ENCODE data around the gene SNAP23.

DNA sequence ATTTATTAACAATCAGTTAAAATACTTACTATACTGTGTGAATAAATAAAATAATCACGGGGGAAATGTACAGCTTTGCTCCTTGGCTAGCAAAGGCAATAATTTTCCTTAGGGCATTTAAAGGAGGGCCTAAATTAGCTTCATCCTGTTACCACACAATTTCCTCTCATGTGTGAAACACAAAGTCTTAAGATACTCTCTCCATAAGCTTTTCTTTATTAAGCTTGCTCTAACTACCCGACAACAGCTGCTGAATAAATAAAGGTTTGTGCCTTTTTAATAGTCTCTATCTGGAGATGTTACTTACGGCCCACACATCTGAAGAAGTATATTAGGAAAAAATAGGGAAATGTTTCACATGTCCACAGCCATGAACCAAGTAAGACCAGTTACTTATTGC, 34.2 kb upstream of the SNAP23 start:
- TF ChIP-seq POLR2A (IDR thresholded peaks at IDR 0.05): no peak
- TF ChIP-seq, protein P1, sequence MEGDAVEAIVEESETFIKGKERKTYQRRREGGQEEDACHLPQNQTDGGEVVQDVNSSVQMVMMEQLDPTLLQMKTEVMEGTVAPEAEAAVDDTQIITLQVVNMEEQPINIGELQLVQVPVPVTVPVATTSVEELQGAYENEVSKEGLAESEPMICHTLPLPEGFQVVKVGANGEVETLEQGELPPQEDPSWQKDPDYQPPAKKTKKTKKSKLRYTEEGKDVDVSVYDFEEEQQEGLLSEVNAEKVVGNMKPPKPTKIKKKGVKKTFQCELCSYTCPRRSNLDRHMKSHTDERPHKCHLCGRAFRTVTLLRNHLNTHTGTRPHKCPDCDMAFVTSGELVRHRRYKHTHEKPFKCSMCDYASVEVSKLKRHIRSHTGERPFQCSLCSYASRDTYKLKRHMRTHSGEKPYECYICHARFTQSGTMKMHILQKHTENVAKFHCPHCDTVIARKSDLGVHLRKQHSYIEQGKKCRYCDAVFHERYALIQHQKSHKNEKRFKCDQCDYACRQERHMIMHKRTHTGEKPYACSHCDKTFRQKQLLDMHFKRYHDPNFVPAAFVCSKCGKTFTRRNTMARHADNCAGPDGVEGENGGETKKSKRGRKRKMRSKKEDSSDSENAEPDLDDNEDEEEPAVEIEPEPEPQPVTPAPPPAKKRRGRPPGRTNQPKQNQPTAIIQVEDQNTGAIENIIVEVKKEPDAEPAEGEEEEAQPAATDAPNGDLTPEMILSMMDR (IDR thresholded peaks at IDR 0.05): no peak

Measured in sigmoid colon (tissue), 3 donors.